ENCODE data around the gene CDK6. TPM values are rescaled to one million over a fixed set of nuclear protein-coding genes. Genes with fewer than 3 reads are reported as not detected.

Gene CDK6
- total and polyA plus RNA-seq, 8 donors: 2.6 to 86.3 (median 15.5) TPM

- Histone ChIP-seq H3K4me3 (no peak overlapping the region), H3K4me1 (peaks cover 0 to 35% (median 20%) of the 10 kb centered on the region in 4 donors), H3K36me3 (peaks cover 0 to 17% (median 13%) of the 10 kb centered on the region in 4 donors), H3K27ac (no peak overlapping the region), H3K27me3 (no peaks in the 10 kb centered on the region), H3K9me3 (no peaks in the 10 kb centered on the region)
- intact Hi-C loops (cut with DNase I; ENCODE audit: low total_unique reads): no loop called here
- DNase-seq: no peak
- TF ChIP-seq POLR2AphosphoS5 (IDR thresholded peaks at IDR 0.05) (no peak), POLR2A (IDR thresholded peaks at IDR 0.05) (no peak), EP300 (IDR thresholded peaks at IDR 0.05) (no peak), CTCF (IDR thresholded peaks at IDR 0.05) (no peak)
Measured at GRCh38 chr7:92769394-92769699, 67.0 kb downstream of the CDK6 start.

- H3K36me3 ChIP-seq: peaks cover 0 to 14% (median 10%) of the 10 kb centered on the region in 4 donors
- peaks cover 0 to 39% (median 22%) of the 10 kb centered on the region in 4 donors for H3K4me1 ChIP-seq
- peak in 1 of 2 donors; percentile 29 for DNase-seq
- intact Hi-C loops (cut with DNase I; ENCODE audit: low total_unique reads): no loop called here
- no peak overlapping the region for H3K27ac ChIP-seq
- TF ChIP-seq EP300 (IDR thresholded peaks at IDR 0.05) (no peak), POLR2A (IDR thresholded peaks at IDR 0.05) (no peak), POLR2AphosphoS5 (IDR thresholded peaks at IDR 0.05) (no peak)
- WGBS, 5 donors: 76 to 86% (median 79%) methylated on average over 5 of the region's 5 CpGs
- no peak overlapping the region for H3K4me3 ChIP-seq
- no peaks in the 10 kb centered on the region for H3K27me3 ChIP-seq
- no peaks in the 10 kb centered on the region for H3K9me3 ChIP-seq
Measured at GRCh38 chr7:92768501-92769393, 67.6 kb downstream of the CDK6 start.

GRCh38 chr7:92767437-92767836 is 68.9 kb downstream of the CDK6 start:
- Histone ChIP-seq H3K4me3 (no peak overlapping the region), H3K4me1 (peaks cover 0 to 46% (median 27%) of the 10 kb centered on the region in 4 donors), H3K27ac (peak overlapping the region in 2 of 5 donors; percentile 3 to 51), H3K9me3 (no peaks in the 10 kb centered on the region), H3K27me3 (no peaks in the 10 kb centered on the region), H3K36me3 (peaks cover 0 to 2% (median under 1%) of the 10 kb centered on the region in 4 donors)
- TF ChIP-seq EP300 (IDR thresholded peaks at IDR 0.05) (no peak), CTCF (IDR thresholded peaks at IDR 0.05) (no peak), POLR2A (IDR thresholded peaks at IDR 0.05) (no peak), POLR2AphosphoS5 (IDR thresholded peaks at IDR 0.05) (no peak)
- no peak for DNase-seq
- intact Hi-C loops (cut with DNase I; ENCODE audit: low total_unique reads): no loop called here

- Histone ChIP-seq H3K27ac (peak overlapping the region in 3 of 5 donors; percentile 3 to 51 (median 35)), H3K36me3 (no peaks in the 10 kb centered on the region), H3K27me3 (no peaks in the 10 kb centered on the region), H3K4me1 (peaks cover 0 to 52% (median 27%) of the 10 kb centered on the region in 4 donors), H3K9me3 (no peaks in the 10 kb centered on the region), H3K4me3 (no peak overlapping the region)
- TF ChIP-seq CTCF (IDR thresholded peaks at IDR 0.05) (no peak), POLR2AphosphoS5 (IDR thresholded peaks at IDR 0.05) (peak in 1 of 3 donors; percentile 13), EP300 (IDR thresholded peaks at IDR 0.05) (no peak)
- peak in 1 of 2 donors; percentile 75 for DNase-seq
- intact Hi-C loops (cut with DNase I; ENCODE audit: low total_unique reads): no loop called here
- WGBS, 5 donors: 14 to 29% (median 27%) methylated on average over 3 of the region's 3 CpGs
Measured at GRCh38 chr7:92766461-92767003, 69.8 kb downstream of the CDK6 start.

All from stomach (tissue), 9 donors.